Right atrium auricular region (tissue), 2 donors: ENCODE measurements around the gene SPINK9. TPM values are rescaled to one million over a fixed set of nuclear protein-coding genes. Genes with fewer than 3 reads are reported as not detected.

Experiments used
- DNase-seq: peaks from one replicate; pipeline ENCODE4 v3.0.0-alpha.2; 2019; ENCODE audit warnings: low spot score
- H3K27ac ChIP-seq, 2 donors: fragments of 200-600 bp; sonication (generic); 1 replicate in 1 of 2; 2 replicates in 1 of 2; pipeline ENCODE4 v1.5.1; 2016 to 2019
- H3K27me3 ChIP-seq, 2 donors: fragments of 200-600 bp; sonication (generic); one replicate each; pipeline versions ENCODE4 v1.5.1 to v1.6.0; 2017 to 2019
- H3K36me3 ChIP-seq: fragments of 200-600 bp; sonication (generic); one replicate; pipeline ENCODE4 v1.5.1; 2016
- H3K4me1 ChIP-seq, 2 donors: fragments of 200-600 bp; sonication (generic); one replicate each; pipeline versions ENCODE4 v1.5.1 to v1.6.0; 2017 to 2019
- H3K4me3 ChIP-seq, 2 donors: fragments of 200-600 bp; sonication (generic); 1 replicate in 1 of 2; 2 replicates in 1 of 2; pipeline ENCODE4 v1.5.1; 2017 to 2019; ENCODE audit warnings: mild to moderate bottlenecking in 1 of 2, moderate library complexity in 1 of 2
- H3K9me3 ChIP-seq, 2 donors: fragments of 200-600 bp; sonication (generic); one replicate each; pipeline ENCODE4 v1.5.1; 2019
- total RNA-seq, 2 donors: library from RNA; depleted of rRNA; stranded (reverse); fragments of >200 nt; gene quantifications; one replicate each; pipeline ENCODE4 v1.1.0, GENCODE V29; 2016
- TF ChIP-seq, protein P1 (sequence below), 2 donors: fragments of 200-600 bp; sonication (generic); IDR thresholded peaks; one replicate each; pipeline ENCODE4 v1.5.1; 2019; ENCODE audit warnings: antibody characterized with exemption in 2 of 2

Gene SPINK9
- total RNA-seq, 2 donors from 2014 or later, result not detected

GRCh38 chr5:148387325-148387724, 52.0 kb downstream of the SPINK9 start:
- Histone ChIP-seq H3K4me1 (peaks cover 0 to 52% of the 10 kb centered on the region in 2 donors), H3K27ac (no peak overlapping the region), H3K27me3 (no peaks in the 10 kb centered on the region), H3K9me3 (no peaks in the 10 kb centered on the region), H3K36me3 (no peaks in the 10 kb centered on the region), H3K4me3 (no peak overlapping the region)
- TF ChIP-seq, protein P1, sequence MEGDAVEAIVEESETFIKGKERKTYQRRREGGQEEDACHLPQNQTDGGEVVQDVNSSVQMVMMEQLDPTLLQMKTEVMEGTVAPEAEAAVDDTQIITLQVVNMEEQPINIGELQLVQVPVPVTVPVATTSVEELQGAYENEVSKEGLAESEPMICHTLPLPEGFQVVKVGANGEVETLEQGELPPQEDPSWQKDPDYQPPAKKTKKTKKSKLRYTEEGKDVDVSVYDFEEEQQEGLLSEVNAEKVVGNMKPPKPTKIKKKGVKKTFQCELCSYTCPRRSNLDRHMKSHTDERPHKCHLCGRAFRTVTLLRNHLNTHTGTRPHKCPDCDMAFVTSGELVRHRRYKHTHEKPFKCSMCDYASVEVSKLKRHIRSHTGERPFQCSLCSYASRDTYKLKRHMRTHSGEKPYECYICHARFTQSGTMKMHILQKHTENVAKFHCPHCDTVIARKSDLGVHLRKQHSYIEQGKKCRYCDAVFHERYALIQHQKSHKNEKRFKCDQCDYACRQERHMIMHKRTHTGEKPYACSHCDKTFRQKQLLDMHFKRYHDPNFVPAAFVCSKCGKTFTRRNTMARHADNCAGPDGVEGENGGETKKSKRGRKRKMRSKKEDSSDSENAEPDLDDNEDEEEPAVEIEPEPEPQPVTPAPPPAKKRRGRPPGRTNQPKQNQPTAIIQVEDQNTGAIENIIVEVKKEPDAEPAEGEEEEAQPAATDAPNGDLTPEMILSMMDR (IDR thresholded peaks at IDR 0.05), result no peak
- DNase-seq, result no peak

DNA sequence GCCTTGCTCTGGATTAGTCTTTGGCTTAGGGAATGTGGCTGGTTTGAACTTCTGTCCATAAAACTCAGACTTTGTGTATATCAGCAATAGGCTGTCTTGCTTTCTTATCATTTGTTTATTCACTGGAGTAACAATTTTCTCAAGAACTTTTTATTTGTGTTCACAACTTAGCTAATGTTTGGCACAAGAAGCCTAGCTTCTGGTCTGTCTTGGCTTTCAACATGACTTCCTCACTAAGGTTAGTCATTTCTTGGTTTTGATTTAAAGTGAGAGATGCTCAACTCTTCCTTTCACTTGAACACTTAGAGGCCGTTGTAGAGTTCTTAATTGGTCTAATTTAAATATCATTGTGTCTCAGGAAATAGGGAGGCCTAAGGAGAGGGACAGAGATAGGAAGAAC, 53.3 kb downstream of the SPINK9 start:
- H3K27me3 ChIP-seq, result no peaks in the 10 kb centered on the region
- TF ChIP-seq, protein P1 (IDR thresholded peaks at IDR 0.05), result no peak
- DNase-seq, result no peak
- peaks cover 0 to 56% of the 10 kb centered on the region in 2 donors for H3K4me1 ChIP-seq
- H3K36me3 ChIP-seq, result no peaks in the 10 kb centered on the region
- no peak overlapping the region for H3K4me3 ChIP-seq
- H3K9me3 ChIP-seq, result no peaks in the 10 kb centered on the region
- peak overlapping the region in 1 of 2 donors; percentile 42 for H3K27ac ChIP-seq

Other genes with a start within 250 kb of the SPINK9 start
- gene SPINK14, start 167.0 kb upstream of the SPINK9 start, total RNA-seq, result not detected
- not detected for gene SPINK6, start 132.5 kb upstream of the SPINK9 start, total RNA-seq
- gene MARCOL, start 97.0 kb upstream of the SPINK9 start, total RNA-seq, result not detected
- gene SPINK13, start 66.8 kb upstream of the SPINK9 start, total RNA-seq, result not detected
- not detected for gene SPINK7, start 23.1 kb upstream of the SPINK9 start, total RNA-seq
- gene FBXO38, start 48.4 kb downstream of the SPINK9 start, total RNA-seq, result 10 to 100 TPM; 32.2 to 36.7 TPM